ENCODE measurements around the gene E4F1. TPM values are rescaled to one million over a fixed set of nuclear protein-coding genes. Genes with fewer than 3 reads are reported as not detected.

Gene E4F1
- total and polyA plus RNA-seq, 2 experiments from 2014 or later, result 13.5 to 32.7 TPM

DNA sequence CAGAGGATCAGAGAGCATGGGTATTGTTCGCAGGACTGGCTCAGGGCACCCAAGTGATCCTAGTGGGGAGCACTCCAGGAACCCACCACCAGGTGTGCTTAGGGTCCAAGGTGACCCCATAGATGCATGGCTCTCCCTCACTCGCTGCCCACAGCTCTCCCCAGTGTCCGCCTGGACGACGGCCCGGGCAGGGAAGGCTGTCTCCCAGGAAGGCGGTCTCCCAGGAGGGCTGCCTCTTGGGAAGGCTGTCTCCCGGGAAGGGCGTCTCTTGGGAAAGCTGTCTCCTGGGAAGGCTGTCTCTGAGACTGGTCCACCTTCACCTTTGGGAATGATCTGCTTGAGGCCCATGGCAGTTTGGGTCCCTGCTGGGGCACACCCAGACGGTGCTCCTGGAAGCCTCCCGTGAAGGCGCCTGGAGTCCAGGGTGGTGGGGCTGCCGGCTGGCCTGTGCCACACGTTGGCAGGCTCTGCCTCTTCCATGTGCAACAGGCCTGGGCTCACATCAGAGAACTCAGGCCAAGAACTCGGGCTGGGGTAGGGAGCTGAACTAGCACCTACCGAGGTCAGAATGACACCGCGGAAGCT, 23.0 kb downstream of the E4F1 start:
- Histone ChIP-seq H3K27me3 (replicated peaks; ENCODE audit: insufficient read depth) (no peaks in the 10 kb centered on the region), H2AFZ (no peak overlapping the region), H3K9ac (no peak overlapping the region), H3K9me2 (ENCODE audit: insufficient read depth) (no peaks in the 10 kb centered on the region), H3F3A (ENCODE audit: insufficient read depth) (no peaks in the 10 kb centered on the region), H3K4me2 (ENCODE audit: unreplicated experiment) (no peak overlapping the region), H3K27ac (no peak overlapping the region), H4K20me1 (ENCODE audit: insufficient read depth) (no peaks in the 10 kb centered on the region), H3K4me3 (no peak overlapping the region), H3K36me3 (ENCODE audit: low read depth) (peaks cover 12% of the 10 kb centered on the region; the same call in 1 of the 2 replicates), H3K4me1 (ENCODE audit: insufficient read depth) (peaks cover 9% of the 10 kb centered on the region; the same call in 1 of the 2 replicates), H3K9me3 (ENCODE audit: low read depth) (no peaks in the 10 kb centered on the region), H3K79me2 (ENCODE audit: insufficient read depth) (peaks cover 41% of the 10 kb centered on the region)
- DNase-seq, result no peak
- in situ Hi-C loops (cut with MboI), result no loop called here
- TF ChIP-seq EZH2 (IDR thresholded peaks at IDR 0.05; ENCODE audit: insufficient read depth, poor library complexity, severe bottlenecking) (no peak), EZH2phosphoT487 (IDR thresholded peaks at IDR 0.05; ENCODE audit: insufficient read depth, low read depth) (no peak)
- 91 to 93% methylated on average over 18 of the region's 18 CpGs for WGBS, 2 experiments (ENCODE audit: low coverage in 1 of 2, low lambda C conversion rate in 2 of 2, missing lambda C conversion rate in 2 of 2)

DNA sequence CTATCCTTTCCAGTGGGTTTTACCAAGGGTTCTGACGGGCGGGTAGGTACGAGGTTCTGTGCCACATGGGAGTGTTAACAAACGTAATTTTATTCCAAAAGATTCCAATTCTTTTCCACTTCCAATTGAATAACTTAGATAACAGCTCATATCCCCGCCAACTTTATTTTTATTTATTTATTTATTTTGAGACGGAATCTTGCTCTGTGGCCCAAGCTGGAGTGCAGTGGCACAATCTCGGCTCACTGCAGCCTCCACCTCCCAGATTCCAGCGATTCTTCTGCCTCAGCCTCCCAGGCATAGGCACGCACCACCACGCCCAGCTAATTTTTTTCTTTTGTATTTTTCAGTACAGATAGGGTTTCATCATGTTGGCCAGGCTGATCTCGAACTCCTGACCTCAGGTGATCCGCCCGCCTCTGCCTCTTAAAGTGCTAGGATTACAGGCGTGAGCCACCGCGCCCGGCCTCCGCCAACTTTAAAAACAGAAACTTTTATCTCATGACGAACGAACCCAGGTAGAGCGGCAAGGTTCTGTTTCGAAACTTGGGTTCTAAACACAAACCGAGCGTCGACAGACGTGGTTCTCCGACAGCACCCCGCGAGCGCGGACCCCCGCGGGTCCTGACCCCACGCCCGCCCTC, 27.4 kb downstream of the E4F1 start:
- peak overlapping the region; percentile 73 for H3K27ac ChIP-seq
- no peaks in the 10 kb centered on the region for H3K9me2 ChIP-seq (ENCODE audit: insufficient read depth)
- peaks cover 20% of the 10 kb centered on the region for H3K36me3 ChIP-seq (ENCODE audit: low read depth)
- peaks cover 22% of the 10 kb centered on the region for H3F3A ChIP-seq (ENCODE audit: insufficient read depth)
- H3K27me3 ChIP-seq (replicated peaks; ENCODE audit: insufficient read depth), result no peaks in the 10 kb centered on the region
- TF ChIP-seq EZH2 (IDR thresholded peaks at IDR 0.05; ENCODE audit: insufficient read depth, poor library complexity, severe bottlenecking), result no peak
- no peak for TF ChIP-seq EZH2phosphoT487 (IDR thresholded peaks at IDR 0.05; ENCODE audit: insufficient read depth, low read depth)
- peak overlapping the region; percentile 86 for H2AFZ ChIP-seq
- 3 to 6% methylated on average over 26 to 34 of the region's 35 CpGs for WGBS, 2 experiments (ENCODE audit: low coverage in 1 of 2, low lambda C conversion rate in 2 of 2, missing lambda C conversion rate in 2 of 2)
- DNase-seq, result peak; percentile 50
- H3K4me2 ChIP-seq (ENCODE audit: unreplicated experiment), result peak overlapping the region; percentile 97
- peak overlapping the region; percentile 92 for H3K4me3 ChIP-seq
- H3K9me3 ChIP-seq (ENCODE audit: low read depth), result no peaks in the 10 kb centered on the region
- peak overlapping the region; percentile 90 for H3K9ac ChIP-seq
- H3K4me1 ChIP-seq (ENCODE audit: insufficient read depth), result peaks cover 14% of the 10 kb centered on the region; the same call in 1 of the 2 replicates
- H4K20me1 ChIP-seq (ENCODE audit: insufficient read depth), result 0 out of 2 replicates have a peak, but pooled peaks cover 3% of the 10 kb centered on the region
- in situ Hi-C loops (cut with MboI), result no loop called here
- peaks cover 50% of the 10 kb centered on the region for H3K79me2 ChIP-seq (ENCODE audit: insufficient read depth)

DNA sequence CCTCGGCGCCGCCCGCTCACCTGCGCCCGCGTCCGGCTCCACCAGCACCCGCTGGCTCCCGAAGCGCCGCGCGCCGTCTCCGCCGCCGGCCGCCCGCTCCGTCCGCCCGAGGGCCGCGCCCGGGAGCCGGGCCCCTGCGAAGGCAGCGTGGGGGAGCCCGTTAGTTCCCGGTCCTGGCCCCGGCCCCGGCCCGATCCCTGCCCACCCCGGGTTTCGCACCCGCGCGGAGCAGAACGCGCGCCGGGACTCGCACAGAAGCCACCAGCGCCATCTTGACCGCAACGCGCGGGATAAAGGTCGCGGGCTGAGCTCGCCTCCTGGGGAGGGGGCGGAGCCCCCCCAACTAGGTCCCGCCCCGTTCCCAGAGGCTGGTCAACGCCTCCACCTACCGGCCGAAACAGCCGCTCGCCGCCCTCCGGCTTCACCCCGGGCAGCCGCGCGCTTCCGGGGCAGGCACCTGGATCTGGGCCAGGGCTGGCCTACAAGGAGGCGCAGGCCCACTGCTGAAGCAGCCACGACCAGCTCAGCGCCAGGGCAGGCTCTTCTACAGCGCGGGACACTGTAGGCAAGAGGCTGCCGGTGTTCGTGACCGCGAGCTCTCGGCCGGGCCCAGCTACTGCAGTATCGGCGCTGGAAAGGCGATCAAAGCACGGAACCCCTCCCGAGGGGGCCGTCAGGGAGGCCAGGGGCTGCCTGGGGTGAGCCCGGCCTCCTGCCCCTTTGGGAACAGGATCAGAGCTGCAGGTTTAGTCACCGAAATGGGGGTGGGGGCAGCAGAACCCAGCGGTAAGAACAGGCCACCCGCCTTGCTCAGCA, 28.1 kb downstream of the E4F1 start, which contains the start of gene ECI1:
Gene ECI1 (minus strand): TSS at position 292 of the 816 bp plus-strand sequence. CDS start 21 bp downstream, at position 271.
- H3K9ac ChIP-seq, result peak within 1 kb of the TSS; percentile 90
- peak within 1 kb of the TSS; percentile 97 for H3K4me2 ChIP-seq (ENCODE audit: unreplicated experiment)
- H2AFZ ChIP-seq, result peak within 1 kb of the TSS; percentile 86
- WGBS, 2 experiments (ENCODE audit: low coverage in 1 of 2, low lambda C conversion rate in 2 of 2, missing lambda C conversion rate in 2 of 2), result 4 to 5% methylated on average over 50 to 53 of the region's 88 CpGs
- no peaks in the 10 kb centered on the region for H3K27me3 ChIP-seq (replicated peaks; ENCODE audit: insufficient read depth)
- no peaks in the 10 kb centered on the region for H3K9me3 ChIP-seq (ENCODE audit: low read depth)
- peak within 1 kb of the TSS; percentile 92 for H3K4me3 ChIP-seq
- peak within 1 kb of the TSS; percentile 73 for H3K27ac ChIP-seq
- peaks cover 28% of the 10 kb centered on the region for H3F3A ChIP-seq (ENCODE audit: insufficient read depth)
- peak; percentile 98 for DNase-seq
- peaks cover 27% of the 10 kb centered on the region for H3K36me3 ChIP-seq (ENCODE audit: low read depth)
- H3K4me1 ChIP-seq (ENCODE audit: insufficient read depth), result peaks cover 14% of the 10 kb centered on the region; the same call in 1 of the 2 replicates
- H3K9me2 ChIP-seq (ENCODE audit: insufficient read depth), result no peaks in the 10 kb centered on the region
- H4K20me1 ChIP-seq (ENCODE audit: insufficient read depth), result 0 out of 2 replicates have a peak, but pooled peaks cover 3% of the 10 kb centered on the region
- in situ Hi-C loops (cut with MboI), result no loop called here
- TF ChIP-seq EZH2 (IDR thresholded peaks at IDR 0.05; ENCODE audit: insufficient read depth, poor library complexity, severe bottlenecking) (no peak), EZH2phosphoT487 (IDR thresholded peaks at IDR 0.05; ENCODE audit: insufficient read depth, low read depth) (no peak)
- peaks cover 58% of the 10 kb centered on the region for H3K79me2 ChIP-seq (ENCODE audit: insufficient read depth)

DNA sequence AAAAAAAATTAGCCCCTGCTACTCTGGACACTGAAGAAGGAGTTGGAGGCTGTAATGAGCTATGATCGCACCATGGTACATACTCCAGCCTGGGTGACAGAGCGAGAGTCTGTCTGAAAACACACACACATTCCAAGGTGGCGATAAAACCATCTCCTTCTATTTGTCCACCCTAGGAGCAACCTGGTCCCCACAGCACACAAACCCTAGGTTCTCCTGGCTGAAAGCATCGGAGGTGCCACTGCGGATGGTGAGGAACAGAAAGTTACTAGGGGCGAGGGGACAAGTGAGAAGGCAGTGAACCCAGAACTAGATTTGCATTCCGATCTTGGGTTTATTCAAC, 29.4 kb downstream of the E4F1 start:
- Histone ChIP-seq H3K27me3 (replicated peaks; ENCODE audit: insufficient read depth) (no peaks in the 10 kb centered on the region), H4K20me1 (ENCODE audit: insufficient read depth) (0 out of 2 replicates have a peak, but pooled peaks cover 3% of the 10 kb centered on the region), H3K4me3 (no peak overlapping the region), H3K9me3 (ENCODE audit: low read depth) (no peaks in the 10 kb centered on the region), H3K4me1 (ENCODE audit: insufficient read depth) (peaks cover 14% of the 10 kb centered on the region; the same call in 1 of the 2 replicates), H3K36me3 (ENCODE audit: low read depth) (peaks cover 38% of the 10 kb centered on the region), H3K27ac (peak overlapping the region; percentile 73), H3F3A (ENCODE audit: insufficient read depth) (peaks cover 32% of the 10 kb centered on the region), H3K4me2 (ENCODE audit: unreplicated experiment) (no peak overlapping the region), H3K9me2 (ENCODE audit: insufficient read depth) (no peaks in the 10 kb centered on the region), H2AFZ (no peak overlapping the region), H3K79me2 (ENCODE audit: insufficient read depth) (peaks cover 59% of the 10 kb centered on the region), H3K9ac (no peak overlapping the region)
- no peak for DNase-seq
- TF ChIP-seq EZH2phosphoT487 (IDR thresholded peaks at IDR 0.05; ENCODE audit: insufficient read depth, low read depth) (no peak), EZH2 (IDR thresholded peaks at IDR 0.05; ENCODE audit: insufficient read depth, poor library complexity, severe bottlenecking) (no peak)
- WGBS, 2 experiments (ENCODE audit: low coverage in 1 of 2, low lambda C conversion rate in 2 of 2, missing lambda C conversion rate in 2 of 2), result 98 to 99% methylated on average over 7 of the region's 7 CpGs
- in situ Hi-C loops (cut with MboI), result no loop called here
